ENCODE measurements around the gene PFN1. TPM values are rescaled to one million over a fixed set of nuclear protein-coding genes. Genes with fewer than 3 reads are reported as not detected.
A peak's percentile ranks its signal among the peaks of the same experiment; 100 is the strongest.
"Not testable (repeated sequence)": the region's sequence is repeated elsewhere in the genome, so short reads cannot be mapped to it uniquely, and the experiment has no call there.

The PFN1 gene
- total RNA-seq, 1 donor from 2014 or later = 450 TPM

- DNase-seq (ENCODE audit: low read depth in 2 of 2) = not testable (repeated sequence)
Measured at GRCh38 chr17:4926577-4927335, 21.6 kb downstream of the PFN1 start.

- DNase-seq (ENCODE audit: low read depth in 2 of 2) = no peak
Measured at GRCh38 chr17:4921320-4921719, 27.0 kb downstream of the PFN1 start.

GRCh38 chr17:4920351-4921048 is 27.8 kb downstream of the PFN1 start:
- DNase-seq (ENCODE audit: low read depth in 2 of 2) = no peak

GRCh38 chr17:4919511-4920047 is 28.8 kb downstream of the PFN1 start:
- no peak for DNase-seq (ENCODE audit: low read depth in 2 of 2)

GRCh38 chr17:4914551-4914950 is 33.8 kb downstream of the PFN1 start:
- DNase-seq (ENCODE audit: low read depth in 2 of 2) = not testable (repeated sequence)

GRCh38 chr17:4913994-4914393 is 34.3 kb downstream of the PFN1 start:
- DNase-seq (ENCODE audit: low read depth in 2 of 2) = no peak

- peak; percentile 87 to 94 for DNase-seq (ENCODE audit: low read depth in 2 of 2)
Measured at GRCh38 chr17:4908711-4909496, 39.4 kb downstream of the PFN1 start.

GRCh38 chr17:4908301-4908700 is 40.0 kb downstream of the PFN1 start:
- DNase-seq (ENCODE audit: low read depth in 2 of 2) = no peak

- DNase-seq (ENCODE audit: low read depth in 2 of 2) = not testable (repeated sequence)
Measured at GRCh38 chr17:4906642-4907041, 41.7 kb downstream of the PFN1 start.

GRCh38 chr17:4903051-4903818 is 45.1 kb downstream of the PFN1 start, which contains the start of gene CHRNE:
Gene CHRNE, minus strand, starts transcription at chr17:4903098. Its CDS starts 35 bp downstream, at chr17:4903063.
- peak; percentile 76 to 87 for DNase-seq (ENCODE audit: low read depth in 2 of 2)

GRCh38 chr17:4902540-4902939 is 45.8 kb downstream of the PFN1 start:
- DNase-seq (ENCODE audit: low read depth in 2 of 2) = no peak

GRCh38 chr17:4901648-4902344 is 46.5 kb downstream of the PFN1 start:
- DNase-seq (ENCODE audit: low read depth in 2 of 2) = peak; percentile 65 to 85

- no peak for DNase-seq (ENCODE audit: low read depth in 2 of 2)
Measured at GRCh38 chr17:4901108-4901647, 47.2 kb downstream of the PFN1 start.

GRCh38 chr17:4900231-4901107 is 47.9 kb downstream of the PFN1 start:
- DNase-seq (ENCODE audit: low read depth in 2 of 2) = peak; percentile 15 to 52

- DNase-seq (ENCODE audit: low read depth in 2 of 2) = peak; percentile 27 to 88
Measured at GRCh38 chr17:4899341-4900230, 48.7 kb downstream of the PFN1 start, which contains the start of gene C17orf107. Gene C17orf107, plus strand, starts transcription at chr17:4899536. Its CDS starts 227 bp downstream, at chr17:4899763.

- DNase-seq (ENCODE audit: low read depth in 2 of 2) = no peak
Measured at GRCh38 chr17:4898927-4899326, 49.4 kb downstream of the PFN1 start.

GRCh38 chr17:4898351-4898750 is 50.0 kb downstream of the PFN1 start:
- no peak for DNase-seq (ENCODE audit: low read depth in 2 of 2)

- no peak for DNase-seq (ENCODE audit: low read depth in 2 of 2)
Measured at GRCh38 chr17:4897785-4898184, 50.5 kb downstream of the PFN1 start.
